Neuronal stem cell (in vitro differentiated cells): ENCODE measurements around the gene COQ5.
A peak's percentile ranks its signal among the peaks of the same experiment; 100 is the strongest.
"Not testable (repeated sequence)": the region's sequence is repeated elsewhere in the genome, so short reads cannot be mapped to it uniquely, and the experiment has no call there.

ENCODE experiments used
- DNase-seq: peaks from one replicate; pipeline ENCODE4 v3.0.0-alpha.2; 2013; ENCODE audit warnings: low spot score
- H2AFZ ChIP-seq: one replicate; pipeline ENCODE4 v1.6.1; 2013; ENCODE audit warnings: mild to moderate bottlenecking, low read length, inconsistent platforms
- H2AK5ac ChIP-seq: 2 replicates; pipeline ENCODE4 v1.6.1; 2013; ENCODE audit warnings: low read depth, mild to moderate bottlenecking, inconsistent platforms, low read length, moderate library complexity, mixed read lengths
- H2BK120ac ChIP-seq: 2 replicates; pipeline ENCODE4 v1.6.1; 2013; ENCODE audit warnings: low read depth, mild to moderate bottlenecking, inconsistent platforms, low read length, moderate library complexity, mixed read lengths
- H2BK12ac ChIP-seq: one replicate; pipeline ENCODE4 v1.6.1; 2013; ENCODE audit warnings: low read length, inconsistent platforms
- H2BK15ac ChIP-seq: 2 replicates; pipeline ENCODE4 v1.6.1; 2013; ENCODE audit warnings: mild to moderate bottlenecking, low read length, inconsistent platforms, mixed read lengths
- H2BK5ac ChIP-seq: one replicate; pipeline ENCODE4 v1.6.1; 2013; ENCODE audit warnings: inconsistent platforms, mild to moderate bottlenecking, low read length, moderate library complexity
- H3K14ac ChIP-seq: one replicate; pipeline ENCODE4 v1.6.1; 2013; ENCODE audit warnings: low read length, inconsistent platforms
- H3K18ac ChIP-seq: 2 replicates; pipeline ENCODE4 v1.6.1; 2013; ENCODE audit warnings: low read length, inconsistent platforms
- H3K23ac ChIP-seq: 2 replicates; pipeline ENCODE4 v1.6.1; 2013; ENCODE audit warnings: low read depth, mild to moderate bottlenecking, mixed read lengths, low read length, inconsistent platforms; ENCODE audit not compliant: poor library complexity
- H3K27ac ChIP-seq: replicated peaks from 3 replicates; pipeline ENCODE4 v1.5.1; 2013; ENCODE audit warnings: low read length, inconsistent platforms
- H3K27me3 ChIP-seq, 3 experiments: 2 replicates each; pipeline ENCODE4 v1.6.1; 2013; ENCODE audit warnings: low read length in 3 of 3, mild to moderate bottlenecking in 2 of 3, inconsistent platforms in 1 of 3, low read depth in 1 of 3, mixed read lengths in 1 of 3, moderate library complexity in 1 of 3; ENCODE audit not compliant: control insufficient read depth in 3 of 3, insufficient read depth in 3 of 3
- H3K36me3 ChIP-seq, 2 donors: replicated peaks in 1 of 2; 2 replicates each; pipeline ENCODE4 v1.6.1; 2013; ENCODE audit warnings: low read length in 2 of 2; ENCODE audit not compliant: control insufficient read depth in 2 of 2, insufficient read depth in 2 of 2
- H3K4ac ChIP-seq: 2 replicates; pipeline ENCODE4 v1.6.1; 2013; ENCODE audit warnings: inconsistent platforms, mild to moderate bottlenecking, low read length, moderate library complexity
- H3K4me1 ChIP-seq, 2 donors: 1 replicate in 1 of 2; 2 replicates in 1 of 2; pipeline ENCODE4 v1.6.1; 2013; ENCODE audit warnings: low read length in 2 of 2, low read depth in 1 of 2; ENCODE audit not compliant: control insufficient read depth in 2 of 2, insufficient read depth in 1 of 2
- H3K4me2 ChIP-seq: one replicate; pipeline ENCODE4 v1.6.1; 2013; ENCODE audit warnings: mild to moderate bottlenecking, low read length, inconsistent platforms; ENCODE audit not compliant: insufficient read depth, poor library complexity, severe bottlenecking
- H3K4me3 ChIP-seq, 2 donors: 2 replicates each; pipeline ENCODE4 v1.5.1; 2013; ENCODE audit warnings: low read length in 2 of 2, mild to moderate bottlenecking in 2 of 2, inconsistent platforms in 1 of 2, moderate library complexity in 1 of 2
- H3K79me1 ChIP-seq: one replicate; pipeline ENCODE4 v1.6.1; 2013; ENCODE audit warnings: low read depth, mild to moderate bottlenecking, inconsistent platforms, low read length, moderate library complexity
- H3K9ac ChIP-seq: one replicate; pipeline ENCODE4 v1.6.1; 2013; ENCODE audit warnings: mild to moderate bottlenecking, low read depth, low read length, inconsistent platforms; ENCODE audit not compliant: poor library complexity
- H3K9me3 ChIP-seq, 2 donors: replicated peaks in 1 of 2; 2 replicates each; pipeline versions ENCODE3 to v1.6.1; 2013; ENCODE audit warnings: low read length in 2 of 2, mild to moderate bottlenecking in 2 of 2, inconsistent platforms in 1 of 2, low read depth in 1 of 2, mixed read lengths in 1 of 2, moderate library complexity in 1 of 2; ENCODE audit not compliant: control insufficient read depth in 2 of 2, insufficient read depth in 1 of 2
- H4K8ac ChIP-seq: one replicate; pipeline ENCODE4 v1.6.1; 2013; ENCODE audit warnings: low read depth, mild to moderate bottlenecking, inconsistent platforms, low read length, moderate library complexity
- H4K91ac ChIP-seq: one replicate; pipeline ENCODE4 v1.6.1; 2013; ENCODE audit warnings: low read length, low read depth, mild to moderate bottlenecking, inconsistent platforms; ENCODE audit not compliant: poor library complexity
- WGBS, 2 donors: extraction: QIAGEN DNeasy Blood & Tissue Kit; methylation state at CpG; one replicate each; pipeline ENCODE4 v1.1.7; 2013; ENCODE audit warnings: missing lambda C conversion rate in 2 of 2, mixed read lengths in 1 of 2; ENCODE audit not compliant: insufficient read length in 2 of 2, insufficient replicate concordance in 1 of 2; ENCODE audit errors: extremely low coverage in 2 of 2; 5-methylcytosine and 5-hydroxymethylcytosine counted together

The COQ5 gene

GRCh38 chr12:120534703-120535655 is 6.0 kb upstream of the COQ5 start:
- Histone ChIP-seq H3K4me2 (peak overlapping the region; percentile 85), H2BK120ac (no peak overlapping the region), H3K4ac (no peak overlapping the region), H4K91ac (no peak overlapping the region), H2AFZ (peak overlapping the region; percentile 87), H3K36me3 (peaks cover 0 to 44% of the 10 kb centered on the region in 2 donors), H3K4me1 (peaks cover 6 to 19% of the 10 kb centered on the region in 2 donors), H2AK5ac (no peak overlapping the region), H3K23ac (peak overlapping the region; percentile 83), H2BK12ac (no peak overlapping the region), H3K9me3 (no peaks in the 10 kb centered on the region), H3K18ac (peak overlapping the region; percentile 94), H3K27me3 (no peaks in the 10 kb centered on the region), H4K8ac (no peak overlapping the region), H2BK15ac (no peak overlapping the region), H3K14ac (no peak overlapping the region), H3K9ac (peak overlapping the region; percentile 94), H3K79me1 (peaks cover 8% of the 10 kb centered on the region), H2BK5ac (no peak overlapping the region), H3K4me3 (peak overlapping the region; percentile 86 to 93), H3K27ac (peak overlapping the region; percentile 29)
- peak; percentile 52 for DNase-seq
- WGBS, 2 donors: no CpG with 5 or more reads among the region's 52 CpGs

GRCh38 chr12:120534203-120534702 is 5.3 kb upstream of the COQ5 start, which contains the start of gene RNF10:
Gene RNF10, plus strand, starts transcription at chr12:120534356. Its CDS starts 456 bp downstream, at chr12:120534812.
- peak within 1 kb of the TSS; percentile 87 for H2AFZ ChIP-seq
- peaks cover 0 to 38% of the 10 kb centered on the region in 2 donors for H3K36me3 ChIP-seq
- peak within 1 kb of the TSS; percentile 86 to 93 for H3K4me3 ChIP-seq
- H3K14ac ChIP-seq: no peak within 1 kb of the TSS
- H3K27ac ChIP-seq: peak within 1 kb of the TSS; percentile 29
- H3K4me1 ChIP-seq: peaks cover 6 to 24% of the 10 kb centered on the region in 2 donors
- H2BK120ac ChIP-seq: no peak within 1 kb of the TSS
- no peak within 1 kb of the TSS for H3K4ac ChIP-seq
- no peak within 1 kb of the TSS for H2BK5ac ChIP-seq
- peak within 1 kb of the TSS; percentile 85 for H3K4me2 ChIP-seq
- peaks cover 8% of the 10 kb centered on the region for H3K79me1 ChIP-seq
- H4K8ac ChIP-seq: no peak within 1 kb of the TSS
- WGBS, 2 donors: no CpG with 5 or more reads among the region's 43 CpGs
- H3K18ac ChIP-seq: peak within 1 kb of the TSS; percentile 94
- no peak within 1 kb of the TSS for H2AK5ac ChIP-seq
- H2BK12ac ChIP-seq: no peak within 1 kb of the TSS
- no peak within 1 kb of the TSS for H4K91ac ChIP-seq
- no peak within 1 kb of the TSS for H2BK15ac ChIP-seq
- H3K27me3 ChIP-seq: no peaks in the 10 kb centered on the region
- peak within 1 kb of the TSS; percentile 83 for H3K23ac ChIP-seq
- H3K9me3 ChIP-seq: no peaks in the 10 kb centered on the region
- H3K9ac ChIP-seq: peak within 1 kb of the TSS; percentile 94
- peak; percentile 90 for DNase-seq

GRCh38 chr12:120532701-120533238 is 3.8 kb upstream of the COQ5 start:
- H3K9ac ChIP-seq: no peak overlapping the region
- no peak overlapping the region for H3K4ac ChIP-seq
- H2AK5ac ChIP-seq: no peak overlapping the region
- WGBS, 2 donors: no CpG with 5 or more reads among the region's 4 CpGs
- no peak overlapping the region for H3K4me2 ChIP-seq
- no peak overlapping the region for H3K23ac ChIP-seq
- no peak overlapping the region for H4K8ac ChIP-seq
- H4K91ac ChIP-seq: no peak overlapping the region
- H2BK120ac ChIP-seq: no peak overlapping the region
- H3K27me3 ChIP-seq: no peaks in the 10 kb centered on the region
- no peaks in the 10 kb centered on the region for H3K9me3 ChIP-seq
- no peak overlapping the region for H3K14ac ChIP-seq
- no peak overlapping the region for H2BK15ac ChIP-seq
- no peak overlapping the region for H3K27ac ChIP-seq
- no peak overlapping the region for H3K18ac ChIP-seq
- H2BK12ac ChIP-seq: no peak overlapping the region
- no peak for DNase-seq
- H3K4me3 ChIP-seq: no peak overlapping the region
- no peak overlapping the region for H2BK5ac ChIP-seq
- H3K79me1 ChIP-seq: peaks cover 8% of the 10 kb centered on the region
- peaks cover 0 to 23% of the 10 kb centered on the region in 2 donors for H3K36me3 ChIP-seq
- no peak overlapping the region for H2AFZ ChIP-seq
- peaks cover 6 to 22% of the 10 kb centered on the region in 2 donors for H3K4me1 ChIP-seq

GRCh38 chr12:120530418-120530761 is 1.4 kb upstream of the COQ5 start:
- H2BK5ac ChIP-seq: not testable (repeated sequence)

More at GRCh38 chr12:120530418-120530761, 1.4 kb upstream of the COQ5 start:
- not testable (repeated sequence) for H3K14ac ChIP-seq, H3K18ac ChIP-seq, H3K4ac ChIP-seq, H3K4me2 ChIP-seq, H3K27ac ChIP-seq, H3K9me3 ChIP-seq, H3K9ac ChIP-seq, H3K23ac ChIP-seq, H4K8ac ChIP-seq, H2AK5ac ChIP-seq, H2BK120ac ChIP-seq, DNase-seq, H2BK12ac ChIP-seq, H2AFZ ChIP-seq, H3K4me3 ChIP-seq, H3K79me1 ChIP-seq, H2BK15ac ChIP-seq, H4K91ac ChIP-seq, H3K27me3 ChIP-seq
- Histone ChIP-seq H3K36me3 (peaks cover 0 to 12% of the 10 kb centered on the region in 2 donors), H3K4me1 (peaks cover 0 to 10% of the 10 kb centered on the region in 2 donors)
